Keratinocyte (primary cell): Measurements from ENCODE around the gene PIK3AP1.

Source experiments
- EZH2 ChIP-seq: IDR thresholded peaks from one replicate; pipeline ENCODE4 v1.6.1; 2012; ENCODE audit warnings: inconsistent platforms, mild to moderate bottlenecking, low read length, moderate library complexity
- TF ChIP-seq, protein P1 (sequence below), 3 experiments: IDR thresholded peaks in 1 of 3; conservative IDR thresholded peaks in 1 of 3; optimal IDR thresholded peaks in 1 of 3; 2 replicates in 2 of 3; 3 replicates in 1 of 3; pipeline versions ENCODE3 to v1.5.1; 2011; ENCODE audit warnings: low read length in 3 of 3, mild to moderate bottlenecking in 3 of 3, moderate library complexity in 2 of 3, control low read depth in 1 of 3, inconsistent platforms in 1 of 3; ENCODE audit not compliant: insufficient read depth in 2 of 3; ENCODE audit errors: extremely low read depth in 1 of 3

DNA sequence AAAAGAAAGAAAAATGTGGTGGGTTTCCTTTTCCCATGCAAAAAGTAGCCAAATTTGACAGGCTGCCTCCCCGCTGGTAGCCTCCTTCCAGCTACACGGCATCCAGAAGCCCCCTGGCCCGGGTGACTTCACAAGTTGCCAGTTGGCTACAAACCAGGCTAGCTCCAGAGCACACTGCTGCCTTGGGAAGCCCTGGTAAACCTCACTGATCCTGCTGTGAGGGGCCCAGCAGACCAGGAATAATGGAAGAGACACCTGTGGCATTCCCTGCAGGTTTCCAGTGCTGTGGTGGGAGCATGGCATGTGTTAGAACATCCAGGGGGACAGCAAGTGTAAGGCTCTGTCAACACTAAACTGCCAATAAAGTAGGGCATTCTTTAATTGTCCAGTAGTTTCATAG lies 77.8 kb downstream of the PIK3AP1 start:
- TF ChIP-seq, protein P1, sequence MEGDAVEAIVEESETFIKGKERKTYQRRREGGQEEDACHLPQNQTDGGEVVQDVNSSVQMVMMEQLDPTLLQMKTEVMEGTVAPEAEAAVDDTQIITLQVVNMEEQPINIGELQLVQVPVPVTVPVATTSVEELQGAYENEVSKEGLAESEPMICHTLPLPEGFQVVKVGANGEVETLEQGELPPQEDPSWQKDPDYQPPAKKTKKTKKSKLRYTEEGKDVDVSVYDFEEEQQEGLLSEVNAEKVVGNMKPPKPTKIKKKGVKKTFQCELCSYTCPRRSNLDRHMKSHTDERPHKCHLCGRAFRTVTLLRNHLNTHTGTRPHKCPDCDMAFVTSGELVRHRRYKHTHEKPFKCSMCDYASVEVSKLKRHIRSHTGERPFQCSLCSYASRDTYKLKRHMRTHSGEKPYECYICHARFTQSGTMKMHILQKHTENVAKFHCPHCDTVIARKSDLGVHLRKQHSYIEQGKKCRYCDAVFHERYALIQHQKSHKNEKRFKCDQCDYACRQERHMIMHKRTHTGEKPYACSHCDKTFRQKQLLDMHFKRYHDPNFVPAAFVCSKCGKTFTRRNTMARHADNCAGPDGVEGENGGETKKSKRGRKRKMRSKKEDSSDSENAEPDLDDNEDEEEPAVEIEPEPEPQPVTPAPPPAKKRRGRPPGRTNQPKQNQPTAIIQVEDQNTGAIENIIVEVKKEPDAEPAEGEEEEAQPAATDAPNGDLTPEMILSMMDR (optimal IDR thresholded peaks at IDR 0.05 in 1 of 3, IDR thresholded peaks at IDR 0.05 in 1 of 3, conservative IDR thresholded peaks at IDR 0.05 in 1 of 3; ENCODE audit: extremely low read depth in 1 of 3, insufficient read depth in 2 of 3, low read length in 3 of 3), result no peak
- TF ChIP-seq EZH2, result no peak
